CD4-positive, alpha-beta T cell treated with Interleukin-12 subunit alpha and Interleukin-12 subunit beta, for 1 hour (primary cell): ENCODE results near the gene HECA.
"Not testable (repeated sequence)": the region's sequence is repeated elsewhere in the genome, so short reads cannot be mapped to it uniquely, and the experiment has no call there.

Source experiments
- DNase-seq: peaks from one replicate; pipeline ENCODE4 v3.0.0-alpha.2; 2020

Gene HECA

GRCh38 chr6:139137706-139138105 is 2.8 kb downstream of the HECA start:
- DNase-seq = no peak

DNA sequence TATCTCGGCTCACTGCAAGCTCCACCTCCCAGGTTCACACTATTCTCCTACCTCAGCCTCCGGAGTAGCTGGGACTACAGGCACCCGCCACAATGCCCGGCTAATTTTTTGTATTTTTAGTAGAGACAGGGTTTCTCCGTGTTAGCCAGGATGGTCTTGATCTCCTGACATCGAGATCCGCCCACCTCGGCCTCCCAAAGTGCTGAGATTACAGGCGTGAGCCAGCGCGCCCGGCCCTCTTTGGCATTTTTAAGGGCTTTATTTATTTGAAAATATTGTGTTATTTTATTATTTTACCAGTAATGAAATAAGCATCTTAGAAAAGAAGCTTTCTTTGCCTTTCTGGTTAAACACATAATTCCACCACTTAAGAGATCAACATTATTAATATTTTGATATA is 6.0 kb downstream of the HECA start:
- not testable (repeated sequence) for DNase-seq

DNA sequence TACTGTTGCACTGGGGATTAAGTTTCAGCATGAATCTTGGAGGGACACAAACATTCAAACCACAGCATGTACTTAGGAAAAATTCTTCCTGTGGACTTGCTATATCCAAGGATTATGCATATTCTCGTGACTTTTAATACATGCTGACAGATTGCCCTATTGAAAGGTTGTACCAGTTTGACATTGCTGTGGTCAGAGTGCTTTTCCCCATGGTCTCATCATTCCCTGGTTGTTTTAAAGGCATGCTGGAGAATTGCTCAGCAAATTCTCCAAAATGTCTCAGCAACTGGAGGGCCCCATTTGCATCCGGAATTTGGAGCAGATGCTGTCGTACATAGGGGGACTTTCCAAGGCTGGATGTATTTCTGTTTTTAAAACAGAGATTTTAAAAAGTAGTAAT is 7.4 kb downstream of the HECA start:
- DNase-seq = no peak

DNA sequence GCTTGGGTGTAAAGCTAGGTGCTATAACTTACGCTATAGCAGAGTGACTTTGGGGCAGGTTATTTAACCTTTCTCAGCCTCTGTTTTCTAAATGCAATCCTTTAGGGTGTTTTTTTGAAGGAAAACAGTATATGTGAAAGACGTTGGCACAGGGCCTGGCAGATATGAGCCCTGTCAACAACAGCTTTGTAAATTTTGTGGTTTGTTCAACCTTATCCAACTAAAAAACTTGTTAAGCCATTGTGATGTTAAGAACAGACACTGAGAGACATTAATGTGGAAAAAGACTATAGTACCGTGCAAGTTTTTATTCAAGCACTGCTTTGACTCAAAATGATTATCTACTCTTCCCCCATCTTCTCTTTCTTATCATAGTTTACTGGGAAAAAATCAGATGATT is 8.2 kb downstream of the HECA start:
- DNase-seq = no peak

DNA sequence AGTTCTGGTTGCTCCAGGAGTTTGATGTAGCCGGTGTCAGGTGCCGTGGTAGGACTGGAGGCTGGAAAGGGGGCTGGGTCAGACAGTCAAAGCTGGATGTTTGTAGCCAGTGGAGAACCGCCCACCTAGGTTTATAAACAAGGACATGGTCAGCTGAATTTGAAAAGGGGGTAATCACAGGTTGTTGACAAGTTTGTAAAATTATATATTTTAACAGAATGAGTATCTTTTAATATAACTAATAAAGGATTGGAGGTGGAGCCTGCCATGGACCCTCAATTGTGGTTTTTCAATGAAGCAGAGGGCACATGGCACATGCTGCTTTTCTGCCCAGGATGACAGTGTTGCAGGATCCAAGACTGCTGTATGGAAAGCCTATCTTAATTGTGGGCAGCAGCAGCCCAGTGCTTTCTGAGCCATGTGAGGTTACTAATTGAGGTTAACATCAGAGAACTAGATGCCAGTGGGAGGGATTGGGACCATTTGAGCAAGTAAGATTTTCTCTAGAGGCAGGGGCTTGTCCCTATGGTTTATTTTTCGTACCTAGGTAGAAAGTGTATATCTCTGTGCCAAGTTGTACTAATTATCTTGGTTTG is 9.7 kb downstream of the HECA start:
- no peak for DNase-seq

GRCh38 chr6:139145661-139146060 is 10.8 kb downstream of the HECA start:
- no peak for DNase-seq

- DNase-seq = no peak
Measured at GRCh38 chr6:139146317-139146726, 11.4 kb downstream of the HECA start.

DNA sequence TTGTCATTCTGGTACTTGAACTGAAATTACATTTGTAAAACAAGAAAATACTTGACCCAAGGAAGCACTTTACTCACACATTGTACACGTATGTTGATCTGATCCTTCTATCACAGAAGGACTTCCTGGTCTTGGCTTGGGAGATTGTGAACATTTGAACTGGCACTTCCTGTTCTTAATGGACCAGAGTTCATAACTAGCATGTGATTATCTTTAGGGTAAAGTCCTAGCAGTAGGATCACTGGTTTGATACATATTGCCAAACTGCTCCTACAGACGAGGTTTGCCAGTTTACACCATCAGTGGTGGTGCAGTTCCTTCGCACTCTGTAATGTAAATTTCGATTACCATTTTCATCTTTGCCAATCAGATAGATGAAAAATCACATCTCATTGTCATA is 12.7 kb downstream of the HECA start:
- DNase-seq = no peak

- no peak for DNase-seq
Measured at GRCh38 chr6:139148557-139149235, 13.8 kb downstream of the HECA start.

DNA sequence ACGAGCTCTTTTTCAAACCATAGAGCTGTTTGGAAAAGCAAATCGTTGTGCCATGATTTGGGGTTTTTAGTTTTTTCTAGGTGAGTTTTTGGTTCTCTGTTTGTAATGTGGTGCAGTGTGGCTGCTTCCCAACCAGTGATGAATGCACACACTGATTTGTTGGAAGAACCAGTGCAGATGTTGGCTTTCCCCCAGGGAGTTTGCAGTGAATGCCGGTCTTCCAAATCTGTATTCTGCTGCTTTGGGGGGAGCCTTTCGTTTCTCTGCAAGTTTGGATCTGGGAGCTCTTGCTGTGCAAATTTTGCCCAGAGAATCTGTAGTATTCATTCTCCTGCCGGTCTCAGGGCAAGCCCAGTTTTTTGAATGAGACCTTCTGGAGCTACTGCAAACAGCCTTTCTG is 14.5 kb downstream of the HECA start:
- DNase-seq = no peak

- no peak for DNase-seq
Measured at GRCh38 chr6:139150920-139151319, 16.0 kb downstream of the HECA start.

- no peak for DNase-seq
Measured at GRCh38 chr6:139151425-139152087, 16.7 kb downstream of the HECA start.

- DNase-seq = no peak
Measured at GRCh38 chr6:139152088-139152891, 17.4 kb downstream of the HECA start.

GRCh38 chr6:139152892-139153271 is 18.0 kb downstream of the HECA start:
- no peak for DNase-seq

DNA sequence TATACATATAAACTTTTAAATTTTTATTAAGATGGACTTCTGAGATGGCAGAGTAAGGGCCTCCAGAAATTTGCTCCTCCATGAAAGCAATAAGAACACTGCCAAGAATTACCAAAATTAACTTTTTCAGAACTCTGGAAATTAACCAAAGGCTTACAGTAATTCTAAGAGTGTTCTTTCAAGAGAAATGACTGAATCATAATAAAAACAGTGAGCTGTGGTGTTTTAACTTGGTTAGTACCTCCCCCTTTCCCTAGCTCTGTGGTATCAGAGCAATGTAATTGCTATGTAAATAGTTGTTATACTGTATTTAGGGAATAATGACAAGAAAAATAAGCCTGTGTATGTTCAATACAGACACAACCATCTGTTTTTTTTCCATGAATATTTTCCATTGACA is 19.0 kb downstream of the HECA start:
- DNase-seq = no peak

DNA sequence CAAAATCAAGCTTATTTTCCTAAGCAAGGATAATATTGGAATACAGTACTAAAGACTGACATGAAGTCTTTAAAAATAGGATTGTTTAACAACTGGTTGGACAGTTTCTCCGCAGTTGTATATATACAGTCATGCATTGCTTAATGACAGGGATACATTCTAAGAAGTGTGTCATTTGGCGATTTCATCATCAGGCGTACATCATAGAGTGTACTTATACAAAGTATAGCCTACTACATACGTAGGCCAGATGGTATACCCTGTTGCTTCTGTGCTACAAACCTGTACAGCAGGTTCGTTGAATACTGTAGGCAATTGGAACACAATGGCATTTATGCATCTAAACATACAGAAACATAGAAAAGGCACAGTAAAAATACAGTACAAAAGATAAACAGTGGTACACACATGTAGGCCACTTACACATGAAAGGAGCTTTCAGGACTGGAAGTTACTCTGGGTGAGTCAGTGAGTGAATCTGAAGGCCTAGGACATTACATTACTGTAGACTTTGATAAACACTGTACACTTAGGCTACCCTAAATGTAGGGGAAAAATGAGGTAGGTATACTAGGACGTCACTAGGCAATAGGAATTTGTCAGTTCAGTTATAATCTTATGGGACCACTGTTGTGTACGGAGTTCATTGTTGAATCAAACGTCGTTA is 20.1 kb downstream of the HECA start:
- no peak for DNase-seq

DNA sequence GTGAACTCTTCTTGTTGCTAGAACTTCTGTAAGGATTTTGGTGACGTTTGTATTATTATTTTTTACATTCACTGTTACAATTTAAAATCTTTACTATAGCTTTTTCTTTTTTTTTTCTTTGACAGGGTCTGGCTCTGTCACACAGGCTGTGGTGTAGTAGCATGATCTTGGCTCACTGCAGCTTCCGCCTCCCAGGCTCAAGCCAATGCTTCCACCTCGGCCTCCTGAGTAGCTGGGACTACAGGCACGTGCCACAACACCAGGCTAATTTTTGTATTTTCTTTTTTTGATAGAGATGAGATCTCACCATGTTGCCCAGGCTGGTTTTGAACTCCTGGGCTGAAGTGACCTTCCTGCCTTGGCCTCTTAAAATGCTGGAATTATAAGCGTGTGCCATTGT is 21.2 kb downstream of the HECA start:
- DNase-seq = no peak

GRCh38 chr6:139156551-139156950 is 21.7 kb downstream of the HECA start:
- DNase-seq = no peak

GRCh38 chr6:139157086-139157485 is 22.2 kb downstream of the HECA start:
- DNase-seq = not testable (repeated sequence)

- DNase-seq = no peak
Measured at GRCh38 chr6:139159016-139159415, 24.1 kb downstream of the HECA start.

- peak; percentile 81 for DNase-seq
Measured at GRCh38 chr6:139161169-139161568, 26.3 kb downstream of the HECA start.

DNA sequence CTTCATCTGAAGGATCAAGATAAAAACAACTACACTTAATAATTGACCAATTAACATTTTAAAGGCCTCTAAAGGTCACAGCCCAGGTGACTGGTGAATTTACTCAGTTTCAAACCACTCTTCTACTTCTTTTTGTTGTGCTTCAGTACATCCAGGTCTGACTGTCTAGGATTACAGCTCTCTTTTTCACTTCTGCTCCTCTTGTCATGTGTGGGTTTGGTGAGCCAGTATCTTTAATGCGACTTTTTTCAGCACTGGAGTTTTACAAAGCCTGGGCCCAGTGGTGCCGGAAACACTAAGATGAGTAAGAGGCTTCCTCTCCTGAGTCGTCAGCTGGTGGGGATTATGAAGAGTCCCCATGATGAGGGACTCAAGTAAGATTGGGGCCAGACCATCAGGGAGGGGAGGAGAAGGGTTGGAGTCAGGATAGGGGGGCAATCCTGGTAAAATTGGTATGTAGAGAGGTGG is 27.0 kb downstream of the HECA start:
- DNase-seq = peak; percentile 73

DNA sequence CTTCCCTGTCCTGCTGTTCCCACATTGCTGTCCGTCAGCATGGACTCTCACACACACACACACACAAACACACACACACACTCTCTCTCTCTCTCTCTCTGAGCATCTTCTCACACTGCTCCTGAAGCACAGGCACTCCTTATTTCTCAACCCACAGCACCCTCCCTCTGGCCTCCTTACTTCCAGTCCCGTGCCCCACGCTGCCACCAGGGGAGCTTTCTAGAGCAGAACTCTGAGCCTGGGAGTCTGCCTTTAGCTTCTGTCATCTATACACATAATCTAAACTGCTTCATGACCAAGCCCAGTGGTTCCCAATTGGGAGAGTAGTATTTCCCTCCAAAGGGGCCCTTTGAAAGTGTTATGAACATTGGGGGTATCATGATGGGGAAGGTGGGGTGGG is 29.1 kb downstream of the HECA start:
- DNase-seq = peak; percentile 34
